HG02970 (cell line): ENCODE data around the gene RBM45.
A peak's percentile ranks its signal among the peaks of the same experiment; 100 is the strongest.
"Not testable (repeated sequence)": the region's sequence is repeated elsewhere in the genome, so short reads cannot be mapped to it uniquely, and the experiment has no call there.

Experiments
- ATAC-seq: cut with Tn5 transposase; IDR thresholded peaks from one replicate; pipeline ENCODE4 v1.9.1; 2021; ENCODE audit warnings: mild to moderate bottlenecking, moderate library complexity, moderate number of reproducible peaks; ENCODE audit not compliant: unreplicated experiment, low FRiP score

RBM45 gene

GRCh38 chr2:178112202-178113152 is at the start of gene RBM45:
Gene RBM45, plus strand, starts transcription at chr2:178112437. Its CDS starts 110 bp downstream, at chr2:178112547.
- ATAC-seq: peak; percentile 96

- ATAC-seq: no peak
These were observed 45.9 kb upstream of the RBM45 start for GRCh38 chr2:178066324-178066723.

- ATAC-seq: no peak
These were observed 45.2 kb upstream of the RBM45 start for GRCh38 chr2:178066890-178067669.

- no peak for ATAC-seq
These were observed 43.3 kb upstream of the RBM45 start for GRCh38 chr2:178068823-178069454.

- ATAC-seq: no peak
These were observed 42.7 kb upstream of the RBM45 start for GRCh38 chr2:178069551-178069950.

- ATAC-seq: no peak
These were observed 41.4 kb upstream of the RBM45 start for GRCh38 chr2:178070824-178071223.

- ATAC-seq: no peak
These were observed 40.2 kb upstream of the RBM45 start for GRCh38 chr2:178072000-178072382.

- ATAC-seq: peak; percentile 55
These were observed 39.6 kb upstream of the RBM45 start, which contains the start of gene PDE11A for GRCh38 chr2:178072383-178073301. Gene PDE11A, minus strand, starts transcription at chr2:178072777. Its CDS starts 340 bp downstream, at chr2:178072437.

GRCh38 chr2:178074123-178075005 is 37.9 kb upstream of the RBM45 start:
- no peak for ATAC-seq

- ATAC-seq: no peak
These were observed 37.3 kb upstream of the RBM45 start for GRCh38 chr2:178075006-178075326.

- ATAC-seq: no peak
These were observed 36.1 kb upstream of the RBM45 start for GRCh38 chr2:178076130-178076529.

GRCh38 chr2:178079279-178079678 is 33.0 kb upstream of the RBM45 start:
- ATAC-seq: not testable (repeated sequence)

GRCh38 chr2:178082408-178083045 is 29.7 kb upstream of the RBM45 start:
- ATAC-seq: no peak

- no peak for ATAC-seq
These were observed 28.0 kb upstream of the RBM45 start for GRCh38 chr2:178084273-178084672.

- ATAC-seq: no peak
These were observed 23.4 kb upstream of the RBM45 start for GRCh38 chr2:178088774-178089270.

- ATAC-seq: no peak
These were observed 18.8 kb upstream of the RBM45 start for GRCh38 chr2:178093471-178093870.

GRCh38 chr2:178101321-178102079 is 10.7 kb upstream of the RBM45 start:
- no peak for ATAC-seq

- ATAC-seq: no peak
These were observed 6.7 kb upstream of the RBM45 start for GRCh38 chr2:178105566-178105965.
